HG03565 (cell line): Measurements from ENCODE around the gene FAM124A.
A peak's percentile ranks its signal among the peaks of the same experiment; 100 is the strongest.

Experiments
- ATAC-seq: cut with Tn5 transposase; IDR thresholded peaks from one replicate; pipeline ENCODE4 v1.9.1; 2021; ENCODE audit warnings: mild to moderate bottlenecking, moderate library complexity; ENCODE audit not compliant: unreplicated experiment

FAM124A gene

DNA sequence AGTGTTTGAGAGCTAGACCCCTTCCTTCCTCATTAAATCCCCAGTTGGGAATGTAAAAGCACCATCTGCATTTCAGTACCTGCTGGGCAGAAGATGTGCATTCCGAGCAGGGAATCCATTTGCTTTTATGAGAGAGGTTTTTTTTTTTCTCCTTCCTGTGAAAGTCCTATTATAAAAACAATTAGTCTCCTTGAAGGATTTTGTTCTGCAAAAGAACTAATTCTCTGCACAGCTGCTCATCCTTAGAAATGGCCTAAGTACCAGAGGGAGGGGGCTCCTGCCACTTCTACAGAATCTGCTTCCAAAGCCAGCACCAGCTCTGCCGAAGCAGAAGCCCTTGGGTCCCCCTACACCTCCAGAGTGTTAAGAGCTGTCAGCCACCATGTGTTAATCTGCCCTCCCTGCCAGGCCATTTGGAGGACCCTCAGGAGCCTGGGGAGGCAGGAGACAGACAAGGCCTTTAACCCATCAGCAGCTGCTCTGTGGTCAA lies 80.9 kb downstream of the FAM124A start:
- ATAC-seq, result no peak

- no peak for ATAC-seq
These were observed 81.7 kb downstream of the FAM124A start for GRCh38 chr13:51303882-51304281.

DNA sequence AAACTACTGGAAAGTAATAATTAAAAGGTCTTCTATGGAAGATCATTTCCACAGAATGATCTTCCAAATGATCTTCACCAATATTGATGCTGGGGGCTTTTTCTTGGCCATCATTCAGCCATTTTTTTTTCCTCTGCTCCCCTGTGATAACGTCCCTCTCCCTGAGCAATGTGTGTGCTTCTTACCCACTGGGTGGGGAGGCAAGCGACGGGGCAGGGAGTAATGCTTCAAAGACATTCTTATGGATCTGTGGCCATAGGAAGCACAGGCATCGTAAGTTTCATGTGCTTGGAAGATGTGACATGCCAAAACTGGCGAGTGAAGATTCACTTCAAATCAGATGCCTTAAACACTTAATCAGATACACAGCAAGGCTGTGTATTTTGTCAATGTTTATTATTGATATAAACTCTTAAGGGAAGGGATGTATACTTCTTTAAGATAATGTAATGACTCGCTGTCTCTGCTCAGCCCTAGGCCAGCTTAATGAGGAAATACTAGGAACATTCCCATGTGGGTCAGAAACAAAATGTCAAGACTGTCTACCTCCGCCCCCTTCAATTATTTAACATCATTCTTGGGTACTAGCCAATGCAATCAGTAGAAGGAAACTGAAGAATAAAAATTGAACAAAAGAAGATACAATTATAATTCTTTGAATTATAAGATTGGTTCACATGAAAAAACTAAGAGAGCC lies 83.2 kb downstream of the FAM124A start:
- ATAC-seq, result no peak

GRCh38 chr13:51308781-51309180 lies 86.6 kb downstream of the FAM124A start:
- ATAC-seq, result no peak

GRCh38 chr13:51311231-51311630 lies 89.0 kb downstream of the FAM124A start:
- no peak for ATAC-seq

DNA sequence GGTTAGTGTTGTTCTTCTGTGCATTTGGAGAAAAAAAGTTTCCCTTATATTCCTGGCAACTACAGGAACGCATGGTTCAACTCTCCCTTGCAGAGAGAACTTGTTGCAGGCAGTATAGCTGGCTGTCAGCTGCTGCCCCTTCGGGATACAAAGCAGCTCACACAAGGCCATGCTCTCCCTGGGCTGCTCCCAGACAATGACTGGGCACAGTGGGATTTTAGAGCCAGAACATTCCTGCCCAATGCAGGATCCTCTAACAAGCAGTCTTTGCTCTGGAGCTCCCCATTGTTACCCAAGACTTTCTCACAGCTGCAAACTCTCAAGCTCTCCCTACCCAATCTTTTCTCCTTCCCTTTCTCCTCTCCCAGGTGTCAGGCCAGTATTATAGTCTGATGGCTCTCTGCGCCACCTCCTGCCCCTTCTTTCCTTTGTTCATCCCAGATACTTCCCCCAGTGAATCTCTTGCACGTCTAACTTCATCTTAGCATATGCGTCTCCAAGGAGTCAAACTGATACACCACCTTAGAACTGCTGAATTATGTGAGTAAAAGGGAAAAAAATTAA lies 89.8 kb downstream of the FAM124A start:
- ATAC-seq, result no peak

DNA sequence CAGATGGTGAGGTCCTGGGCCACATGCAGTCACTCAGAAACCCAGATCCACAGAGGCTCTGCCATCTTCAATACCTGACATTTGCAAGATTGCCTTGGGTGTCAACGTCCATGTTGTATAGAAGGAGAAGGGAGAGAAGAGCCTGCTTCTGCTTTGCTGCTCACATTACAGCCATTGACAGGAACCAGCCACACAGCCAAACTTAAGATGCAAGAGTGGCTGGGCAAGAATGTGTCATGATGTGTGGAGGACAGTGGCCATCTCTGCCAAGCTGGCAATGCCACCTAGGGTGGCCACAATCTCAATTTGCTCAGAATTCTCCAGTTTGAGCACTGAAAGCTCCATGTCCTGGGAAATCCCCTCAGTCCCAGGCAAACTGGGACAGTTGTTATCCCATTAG lies 91.4 kb downstream of the FAM124A start:
- no peak for ATAC-seq

DNA sequence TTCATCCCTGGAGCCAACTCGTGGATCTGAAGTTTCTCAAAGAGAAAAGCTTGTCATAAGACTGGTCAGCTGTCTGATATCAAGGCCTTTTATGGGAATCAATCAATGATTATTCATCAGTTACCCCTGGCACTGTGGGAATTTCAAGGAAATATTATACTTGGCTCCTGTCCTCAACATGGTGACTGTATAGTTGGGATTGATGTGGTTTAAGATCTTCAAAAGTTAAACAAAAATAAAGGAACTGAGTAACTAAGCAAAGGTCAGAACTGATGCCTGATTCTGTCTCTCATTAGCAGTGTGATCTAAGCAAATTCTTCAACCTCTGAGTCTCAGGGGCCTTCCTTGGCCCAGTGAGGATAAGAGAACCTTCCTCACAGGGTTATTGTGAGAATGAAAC lies 95.1 kb downstream of the FAM124A start:
- ATAC-seq, result no peak

DNA sequence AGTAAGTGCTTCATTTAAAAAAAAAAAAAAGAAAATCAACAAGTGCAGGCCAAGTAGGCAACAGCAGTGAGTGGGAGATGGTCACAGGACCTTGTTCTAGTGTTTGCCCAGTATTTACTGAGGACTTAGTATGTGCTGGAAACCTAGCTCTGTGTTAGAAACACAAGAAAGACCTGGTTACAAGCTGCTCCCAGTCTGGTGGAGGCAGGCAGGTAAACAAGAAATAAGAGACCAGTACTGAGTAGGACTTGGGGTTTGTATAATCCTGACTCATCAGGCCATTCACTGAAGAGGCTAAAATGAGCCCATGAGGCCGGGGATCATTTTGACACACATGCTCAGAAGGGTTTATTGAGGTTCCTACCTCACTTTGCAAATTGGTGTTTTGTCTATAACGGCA lies 95.8 kb downstream of the FAM124A start:
- no peak for ATAC-seq

DNA sequence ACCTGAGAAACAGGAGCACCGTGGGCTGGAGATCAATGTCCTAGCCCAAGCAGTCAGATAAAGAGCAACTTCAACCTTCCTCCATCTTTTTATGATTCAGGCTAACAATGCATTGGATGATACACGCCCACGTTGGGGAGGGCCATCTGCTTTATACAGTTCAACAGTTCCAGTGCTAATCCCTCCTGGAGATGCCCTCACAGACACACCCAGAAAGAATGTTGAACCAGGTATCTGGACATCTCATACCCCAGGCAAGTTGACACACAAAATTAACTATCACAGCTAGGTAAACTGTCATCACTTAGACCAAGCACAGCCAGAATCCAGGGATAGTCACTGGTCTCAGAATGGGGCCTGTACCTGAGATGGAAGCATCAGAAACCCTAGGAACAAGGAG lies 96.7 kb downstream of the FAM124A start:
- no peak for ATAC-seq

GRCh38 chr13:51321836-51322235 lies 99.6 kb downstream of the FAM124A start:
- ATAC-seq, result no peak

- ATAC-seq, result no peak
These were observed 100.6 kb downstream of the FAM124A start for GRCh38 chr13:51322826-51323225.

DNA sequence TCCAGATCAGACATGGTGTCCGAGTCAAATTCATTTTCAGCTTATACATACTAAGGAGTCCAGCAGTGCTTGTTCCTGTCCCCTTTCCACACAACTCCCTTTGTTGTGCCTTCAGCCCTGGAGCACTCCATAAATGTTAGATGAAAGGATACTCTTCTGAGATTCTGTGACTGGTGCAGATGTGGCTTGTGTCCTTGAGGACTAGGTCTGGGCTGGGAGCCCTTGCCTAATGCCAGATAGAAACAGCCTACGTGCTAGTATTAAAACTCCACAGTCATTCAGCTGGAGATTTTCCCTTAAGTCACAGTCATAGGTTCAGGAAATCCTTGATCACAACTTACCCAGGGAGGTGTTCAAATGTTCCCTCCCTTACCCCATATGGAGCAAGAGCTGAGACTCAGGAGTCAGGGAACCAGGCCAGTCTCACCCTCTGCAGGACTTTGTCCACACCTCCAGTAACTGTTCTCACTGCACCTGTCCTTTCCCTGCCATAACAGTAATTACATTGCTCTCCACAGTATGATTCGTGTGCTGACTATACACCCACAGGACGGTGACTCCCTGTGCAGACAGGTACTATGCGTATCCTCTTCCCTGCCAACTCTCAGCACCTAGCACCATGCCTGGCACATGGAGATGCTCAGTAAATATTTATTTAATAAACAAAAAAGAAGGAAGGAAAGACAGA lies 101.8 kb downstream of the FAM124A start:
- ATAC-seq, result no peak

DNA sequence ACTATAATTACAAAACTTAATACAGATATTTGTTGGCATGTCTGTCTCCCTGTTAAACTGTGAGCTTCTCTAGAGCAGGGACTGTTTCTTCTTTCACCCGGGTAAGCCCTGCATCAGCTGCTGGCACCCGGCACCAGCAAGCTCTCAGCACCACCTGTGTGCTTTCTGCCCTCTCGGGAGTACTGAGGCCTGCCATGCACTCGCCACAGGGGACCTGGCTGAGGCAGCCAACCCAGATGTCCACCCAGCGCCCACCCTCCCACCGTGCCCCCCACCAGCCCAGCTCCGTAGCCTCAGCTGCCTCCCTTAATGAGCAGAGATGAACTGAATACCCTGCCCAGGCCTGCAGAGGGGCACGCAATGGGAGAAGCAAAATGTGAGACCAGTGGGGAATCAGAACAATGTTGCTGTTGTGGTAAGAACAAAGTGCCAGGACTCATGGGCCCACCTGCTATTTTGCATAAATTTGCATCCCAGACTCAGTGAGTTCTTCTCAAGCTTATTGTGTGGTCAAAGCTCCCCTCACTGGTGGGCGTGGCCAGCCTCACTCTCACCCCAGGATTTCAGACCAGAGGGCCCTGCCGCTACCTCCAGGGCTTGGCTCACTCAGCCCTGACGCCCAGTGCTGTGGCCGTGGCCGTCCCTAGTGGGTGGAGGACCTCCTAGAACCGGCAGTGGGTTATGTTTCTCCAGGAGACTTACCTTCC lies 102.7 kb downstream of the FAM124A start:
- ATAC-seq, result no peak

DNA sequence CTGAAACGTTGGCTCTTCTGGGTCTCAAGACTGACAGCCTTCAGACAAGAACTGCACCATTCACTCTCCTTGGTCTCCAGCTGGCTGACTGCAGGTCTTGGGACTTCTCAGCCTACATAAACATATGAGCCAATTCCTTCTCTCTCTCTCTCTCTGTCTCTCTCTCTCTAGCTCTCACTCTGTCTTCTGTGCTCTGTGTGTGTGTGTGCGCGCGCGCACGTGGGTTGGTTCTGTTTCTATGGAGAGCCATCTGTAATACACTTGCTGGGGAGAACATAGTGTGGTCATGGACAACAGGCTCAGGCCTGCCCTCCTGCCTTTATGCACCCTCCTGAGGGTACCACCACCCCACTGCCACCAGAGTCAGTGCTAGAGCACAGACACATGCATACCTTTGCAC lies 103.6 kb downstream of the FAM124A start:
- ATAC-seq, result no peak

DNA sequence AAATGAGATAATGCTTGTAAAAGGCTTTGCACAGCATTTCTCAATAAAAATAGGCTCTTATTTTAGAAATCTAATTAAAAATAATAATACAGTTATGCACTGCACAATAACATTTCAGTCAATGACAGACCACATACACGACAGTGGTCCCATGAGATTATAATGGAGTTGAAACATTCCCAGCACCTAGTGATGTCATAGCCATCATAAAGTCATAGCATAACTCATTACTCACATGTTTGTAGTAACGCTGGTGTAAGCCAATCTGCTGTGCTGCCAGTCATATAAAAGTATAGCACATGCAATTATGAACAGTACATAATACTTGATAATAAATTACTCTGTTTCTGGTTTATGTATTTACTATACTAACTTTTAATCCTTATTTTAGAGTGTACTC lies 104.6 kb downstream of the FAM124A start:
- no peak for ATAC-seq

GRCh38 chr13:51327961-51328360 lies 105.8 kb downstream of the FAM124A start:
- no peak for ATAC-seq

GRCh38 chr13:51328488-51328887 lies 106.3 kb downstream of the FAM124A start:
- ATAC-seq, result no peak

GRCh38 chr13:51329606-51330005 lies 107.4 kb downstream of the FAM124A start:
- no peak for ATAC-seq

DNA sequence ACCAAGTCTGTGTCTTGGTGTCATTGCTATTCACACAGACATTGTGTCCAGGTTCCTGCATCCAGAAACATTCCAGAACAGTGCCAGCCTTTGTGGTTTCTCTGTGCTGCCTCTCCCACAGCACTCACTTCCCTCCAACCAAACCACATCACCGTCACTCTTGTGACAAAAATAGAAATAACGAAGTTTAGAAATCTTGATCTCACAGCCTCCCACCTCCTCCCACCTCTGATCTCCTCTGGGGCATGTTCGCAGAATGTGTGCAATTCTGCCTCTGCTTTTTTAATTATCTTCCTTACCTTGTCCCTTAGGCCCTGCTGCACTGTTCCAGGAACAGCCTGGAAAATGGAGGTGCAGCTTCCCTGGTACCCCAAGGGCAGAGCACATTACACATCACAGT lies 108.6 kb downstream of the FAM124A start:
- ATAC-seq, result peak; percentile 43

GRCh38 chr13:51331354-51331861 lies 109.2 kb downstream of the FAM124A start:
- no peak for ATAC-seq
